Osteocyte (in vitro differentiated cells): ENCODE data around the gene NCKAP5L. TPM values are rescaled to one million over a fixed set of nuclear protein-coding genes. Genes with fewer than 3 reads are reported as not detected.

Experiments used
- DNase-seq: peaks from one replicate; pipeline ENCODE4 v3.0.0; 2021; ENCODE audit warnings: mixed read lengths; ENCODE audit not compliant: unreplicated experiment; ENCODE audit errors: extremely low spot score
- H3K27ac Mint-ChIP-seq: one replicate; pipeline ENCODE4 v1.8.0; 2021; ENCODE audit warnings: mild to moderate bottlenecking, mixed read lengths; ENCODE audit not compliant: unreplicated experiment
- H3K27me3 Mint-ChIP-seq: one replicate; pipeline ENCODE4 v1.8.0; 2021; ENCODE audit warnings: mixed read lengths; ENCODE audit not compliant: unreplicated experiment
- H3K36me3 Mint-ChIP-seq: one replicate; pipeline ENCODE4 v1.8.0; 2021; ENCODE audit warnings: mixed read lengths; ENCODE audit not compliant: unreplicated experiment
- H3K4me1 Mint-ChIP-seq: one replicate; pipeline ENCODE4 v1.8.0; 2021; ENCODE audit warnings: mixed read lengths; ENCODE audit not compliant: unreplicated experiment
- H3K4me3 Mint-ChIP-seq: one replicate; pipeline ENCODE4 v1.8.0; 2021; ENCODE audit warnings: mild to moderate bottlenecking, moderate library complexity, mixed read lengths; ENCODE audit not compliant: unreplicated experiment
- H3K9me3 Mint-ChIP-seq: one replicate; pipeline ENCODE4 v1.8.0; 2021; ENCODE audit warnings: mixed read lengths; ENCODE audit not compliant: unreplicated experiment
- CTCF ChIP-seq: fragments of 200-600 bp; sonication (generic); IDR thresholded peaks from 2 replicates; pipeline ENCODE4 v1.5.0; 2021; ENCODE audit warnings: antibody characterized with exemption, mild to moderate bottlenecking, moderate library complexity
- total RNA-seq: library from RNA; stranded (reverse); gene quantifications from 2 replicates; pipeline ENCODE4 v1.2.1, GENCODE V29; 2021

The NCKAP5L gene
- total RNA-seq, 1 donor from 2014 or later = 42.4 TPM

GRCh38 chr12:49761677-49762467 lies 66.3 kb downstream of the NCKAP5L start:
- Mint-ChIP-seq H3K27me3 (no peaks in the 10 kb centered on the region), H3K36me3 (peaks cover 65% of the 10 kb centered on the region), H3K4me3 (no peak overlapping the region), H3K4me1 (no peaks in the 10 kb centered on the region), H3K27ac (no peak overlapping the region), H3K9me3 (no peaks in the 10 kb centered on the region)
- TF ChIP-seq CTCF = no peak
- DNase-seq = no peak

DNA sequence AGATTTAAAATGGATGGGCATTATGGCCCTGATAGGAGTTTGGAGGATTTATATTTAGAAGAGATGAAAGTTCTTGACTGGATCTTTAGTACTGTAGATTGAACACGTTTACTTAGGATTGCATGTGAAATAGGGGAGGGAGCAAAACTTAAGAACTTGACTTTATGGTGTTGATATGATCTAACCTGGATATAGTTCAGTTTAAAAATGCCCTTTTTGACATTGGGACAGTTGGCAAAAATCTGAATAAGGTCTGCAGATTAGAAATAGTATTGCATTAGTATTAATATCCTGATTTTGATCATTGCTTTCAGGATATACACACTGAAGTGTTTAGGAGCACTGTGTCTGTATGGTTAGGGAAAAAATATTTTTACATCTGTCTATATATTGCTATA lies 77.2 kb downstream of the NCKAP5L start:
- H3K36me3 Mint-ChIP-seq = peaks cover 24% of the 10 kb centered on the region
- H3K27me3 Mint-ChIP-seq = no peaks in the 10 kb centered on the region
- H3K4me1 Mint-ChIP-seq = peaks cover 25% of the 10 kb centered on the region
- DNase-seq = no peak
- peak overlapping the region; percentile 46 for H3K27ac Mint-ChIP-seq
- TF ChIP-seq CTCF = no peak
- no peak overlapping the region for H3K4me3 Mint-ChIP-seq
- no peaks in the 10 kb centered on the region for H3K9me3 Mint-ChIP-seq

- TF ChIP-seq CTCF = no peak
- H3K27me3 Mint-ChIP-seq = no peaks in the 10 kb centered on the region
- H3K4me3 Mint-ChIP-seq = no peak overlapping the region
- DNase-seq = peak; percentile 10
- peaks cover 25% of the 10 kb centered on the region for H3K4me1 Mint-ChIP-seq
- H3K36me3 Mint-ChIP-seq = peaks cover 22% of the 10 kb centered on the region
- H3K9me3 Mint-ChIP-seq = no peaks in the 10 kb centered on the region
- H3K27ac Mint-ChIP-seq = peak overlapping the region; percentile 46
Measured at GRCh38 chr12:49750027-49750995, 77.9 kb downstream of the NCKAP5L start.

DNA sequence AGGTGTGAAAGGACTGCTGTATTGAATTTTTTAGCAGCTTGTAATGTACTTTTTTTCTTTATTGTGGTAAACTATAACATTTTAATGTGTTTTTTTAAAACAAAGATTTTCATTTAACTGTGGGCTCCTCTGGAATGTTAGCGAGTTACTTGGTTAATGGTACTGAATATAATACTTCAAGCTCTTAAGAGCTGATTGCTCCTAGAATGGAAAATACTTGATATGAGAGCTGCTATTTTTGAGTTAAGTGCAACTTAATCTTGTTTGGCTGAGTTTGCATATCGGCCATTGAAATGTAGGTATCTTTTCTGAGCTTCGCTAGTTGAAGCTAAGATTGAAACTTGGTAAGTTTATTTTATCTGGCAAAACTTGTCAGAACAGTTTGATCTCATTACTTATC lies 79.4 kb downstream of the NCKAP5L start:
- no peak for TF ChIP-seq CTCF
- Mint-ChIP-seq H3K9me3 (no peaks in the 10 kb centered on the region), H3K36me3 (peaks cover 15% of the 10 kb centered on the region), H3K4me1 (peaks cover 39% of the 10 kb centered on the region), H3K27ac (no peak overlapping the region), H3K4me3 (no peak overlapping the region), H3K27me3 (no peaks in the 10 kb centered on the region)
- DNase-seq = no peak

DNA sequence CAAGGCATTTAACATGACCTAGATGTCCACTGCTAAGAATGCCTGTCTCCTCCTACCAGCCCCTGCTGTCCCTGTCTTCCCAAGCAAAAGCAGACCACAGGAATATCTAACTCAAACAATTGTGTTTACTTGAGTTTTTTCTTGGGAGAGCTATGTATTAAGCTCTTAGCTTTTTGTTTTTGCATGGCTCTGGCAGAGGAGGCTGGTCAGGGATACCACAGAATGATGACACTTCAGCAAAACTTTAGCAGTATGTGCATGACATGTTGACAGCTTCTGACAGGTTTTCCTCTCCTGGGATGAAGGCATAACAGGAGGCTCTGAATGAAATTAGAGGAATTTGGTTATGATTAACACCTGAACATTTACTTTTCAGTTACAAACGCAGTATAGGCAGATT lies 79.9 kb downstream of the NCKAP5L start:
- no peak overlapping the region for H3K27ac Mint-ChIP-seq
- no peak overlapping the region for H3K4me3 Mint-ChIP-seq
- no peaks in the 10 kb centered on the region for H3K9me3 Mint-ChIP-seq
- peaks cover 13% of the 10 kb centered on the region for H3K36me3 Mint-ChIP-seq
- no peak for DNase-seq
- H3K4me1 Mint-ChIP-seq = peaks cover 44% of the 10 kb centered on the region
- no peak for TF ChIP-seq CTCF
- no peaks in the 10 kb centered on the region for H3K27me3 Mint-ChIP-seq
